ENCODE data around the gene GNE. TPM values are rescaled to one million over a fixed set of nuclear protein-coding genes. Genes with fewer than 3 reads are reported as not detected.

GNE gene
- total and polyA plus RNA-seq, 2 of the 13 experiments (the other 11 are each of a cell fraction or from before 2014, with no cell fraction given): 16.1 to 24.1 TPM

GRCh38 chr9:36282275-36282674 lies 24.0 kb upstream of the GNE start:
- POLR2A ChIA-PET: no interaction called here
- CTCF ChIA-PET (ENCODE audit: low intra/inter-chr PET ratio, low total read pairs): no interaction called here
- no peak for FAIRE-seq

GRCh38 chr9:36280989-36281388 lies 22.7 kb upstream of the GNE start:
- Histone ChIP-seq H3K4me3 (replicated peaks in 1 of 3; ENCODE audit: insufficient read depth in 1 of 3, low read depth in 2 of 3, low read length in 3 of 3) (no peak overlapping the region), H3K27ac (ENCODE audit: extremely low read length, insufficient read depth, low read length) (no peak overlapping the region), H3K4me2 (ENCODE audit: low read depth, low read length) (no peak overlapping the region), H3K9ac (ENCODE audit: insufficient read depth, low read depth, low read length) (no peak overlapping the region), H2AFZ (ENCODE audit: low read length) (no peak overlapping the region), H3K36me3 (replicated peaks in 1 of 2; ENCODE audit: control insufficient read depth in 1 of 2, insufficient read depth in 2 of 2, low read length in 2 of 2) (no peaks in the 10 kb centered on the region), H3K9me3 (ENCODE audit: low read length) (no peaks in the 10 kb centered on the region), H3K79me2 (ENCODE audit: insufficient read depth, low read length) (no peaks in the 10 kb centered on the region), H3K27me3 (ENCODE audit: control insufficient read depth in 1 of 2, insufficient read depth in 2 of 2, low read length in 2 of 2) (no peaks in the 10 kb centered on the region), H3K4me1 (ENCODE audit: insufficient read depth, low read length) (peaks cover 10% of the 10 kb centered on the region; the same call in 1 of the 2 replicates), H4K20me1 (ENCODE audit: insufficient read depth, low read length) (no peaks in the 10 kb centered on the region)
- no TSS peak for BruUV-seq (replicated peaks)
- in situ Hi-C loops (cut with HindIII; ENCODE audit: extremely low pct_ligation_motif_present, low pct_unique_long_range_greater_than_20kb) (no loop called here), intact Hi-C loops (cut with micrococcal nuclease; ENCODE audit: unreplicated experiment) (no loop called here)
- 60% methylated on average over 4 of the region's 4 CpGs for WGBS (ENCODE audit: low lambda C conversion rate)
- DNase-seq (ENCODE audit: low spot score): no peak
- ATAC-seq: no peak
- ChIA-PET POLR2A (interaction anchor here (1.7 kb wide), 1 partner anchor 90 kb away, joined by 3 read pairs; the partner anchor contains the start of gene CLTA), CTCF (ENCODE audit: low intra/inter-chr PET ratio, low total read pairs) (no interaction called here)
- FAIRE-seq: no peak
- TF ChIP-seq JUND (CRISPR knock-in tag; IDR thresholded peaks at IDR 0.05): no peak
- no peak for TF ChIP-seq TSC22D2 (CRISPR knock-in tag; IDR thresholded peaks at IDR 0.05; ENCODE audit: borderline replicate concordance)
- no peak for TF ChIP-seq ZMYM4 (CRISPR knock-in tag; IDR thresholded peaks at IDR 0.05)
- TF ChIP-seq SUZ12 (IDR thresholded peaks at IDR 0.05; ENCODE audit: low read depth, low read length): no peak
- TF ChIP-seq ZNF652 (CRISPR knock-in tag; IDR thresholded peaks at IDR 0.05; ENCODE audit: borderline replicate concordance, low read depth): no peak
- no peak for TF ChIP-seq KLF6 (CRISPR knock-in tag; IDR thresholded peaks at IDR 0.05)
- no peak for TF ChIP-seq ZBTB8A (CRISPR knock-in tag; IDR thresholded peaks at IDR 0.05; ENCODE audit: borderline replicate concordance, low read depth)
- no peak for TF ChIP-seq FOXJ3 (CRISPR knock-in tag; IDR thresholded peaks at IDR 0.05; ENCODE audit: borderline replicate concordance)
- no peak for TF ChIP-seq GATAD2A (CRISPR knock-in tag; IDR thresholded peaks at IDR 0.05)
- no peak for TF ChIP-seq HNRNPUL1 (IDR thresholded peaks at IDR 0.05; ENCODE audit: low read depth, low read length)
- no peak for TF ChIP-seq TRIM22 (IDR thresholded peaks at IDR 0.05)
- no peak for TF ChIP-seq ZNF513 (CRISPR knock-in tag; conservative IDR thresholded peaks at IDR 0.05)

More at GRCh38 chr9:36282275-36282674, 24.0 kb upstream of the GNE start:
- Histone ChIP-seq H4K20me1 (ENCODE audit: insufficient read depth, low read length) (no peaks in the 10 kb centered on the region), H3K9ac (ENCODE audit: insufficient read depth, low read depth, low read length) (no peak overlapping the region), H3K27ac (ENCODE audit: extremely low read length, insufficient read depth, low read length) (no peak overlapping the region), H3K4me2 (ENCODE audit: low read depth, low read length) (0 out of 2 replicates have a peak overlapping the region, but pooled peaks have one; percentile 2), H3K4me3 (replicated peaks in 1 of 3; ENCODE audit: insufficient read depth in 1 of 3, low read depth in 2 of 3, low read length in 3 of 3) (no peak overlapping the region), H3K4me1 (ENCODE audit: insufficient read depth, low read length) (peaks cover 10% of the 10 kb centered on the region; the same call in 1 of the 2 replicates), H2AFZ (ENCODE audit: low read length) (no peak overlapping the region), H3K9me3 (ENCODE audit: low read length) (no peaks in the 10 kb centered on the region), H3K36me3 (replicated peaks in 1 of 2; ENCODE audit: control insufficient read depth in 1 of 2, insufficient read depth in 2 of 2, low read length in 2 of 2) (no peaks in the 10 kb centered on the region), H3K27me3 (ENCODE audit: control insufficient read depth in 1 of 2, insufficient read depth in 2 of 2, low read length in 2 of 2) (no peaks in the 10 kb centered on the region), H3K79me2 (ENCODE audit: insufficient read depth, low read length) (no peaks in the 10 kb centered on the region)
- BruUV-seq (replicated peaks): no TSS peak
- no peak for TF ChIP-seq ZNF569 (CRISPR knock-in tag; IDR thresholded peaks at IDR 0.05; ENCODE audit: borderline replicate concordance)
- TF ChIP-seq ZNF234 (CRISPR knock-in tag; conservative IDR thresholded peaks at IDR 0.05): no peak
- 0 out of 2 replicates have a peak, but pooled peaks have one; percentile 19 for TF ChIP-seq ZFX (CRISPR knock-in tag; IDR thresholded peaks at IDR 0.05; ENCODE audit: low read depth)
- TF ChIP-seq ZBTB34 (CRISPR knock-in tag; IDR thresholded peaks at IDR 0.05): 0 out of 2 replicates have a peak, but pooled peaks have one; percentile 55
- intact Hi-C loops (cut with micrococcal nuclease; ENCODE audit: unreplicated experiment): no loop called here
- WGBS (ENCODE audit: low lambda C conversion rate): 49% methylated on average over 7 of the region's 7 CpGs
- DNase-seq (ENCODE audit: low spot score): peak; percentile 7
- in situ Hi-C loops (cut with HindIII; ENCODE audit: extremely low pct_ligation_motif_present, low pct_unique_long_range_greater_than_20kb): no loop called here
- peak; percentile 74 for ATAC-seq
